Measurements from ENCODE around the gene APOBEC3F.
A peak's percentile ranks its signal among the peaks of the same experiment; 100 is the strongest.

APOBEC3F gene

GRCh38 chr22:39090426-39091064 is 49.9 kb downstream of the APOBEC3F start:
- no peak for DNase-seq
- TF ChIP-seq GATA1 (IDR thresholded peaks at IDR 0.05; ENCODE audit: low read depth, low read length) = no peak

- TF ChIP-seq GATA1 (IDR thresholded peaks at IDR 0.05; ENCODE audit: low read depth, low read length) = no peak
- no peak for TF ChIP-seq POLR2A (IDR thresholded peaks at IDR 0.05; ENCODE audit: low read length)
- no peak for DNase-seq
Measured at GRCh38 chr22:39091126-39092081, 50.7 kb downstream of the APOBEC3F start.

- no peak for DNase-seq
Measured at GRCh38 chr22:39092111-39092862, 51.6 kb downstream of the APOBEC3F start.

GRCh38 chr22:39094717-39095389 is 54.2 kb downstream of the APOBEC3F start:
- no peak for DNase-seq
- TF ChIP-seq GATA1 (IDR thresholded peaks at IDR 0.05; ENCODE audit: low read depth, low read length) = no peak
- no peak for TF ChIP-seq POLR2A (IDR thresholded peaks at IDR 0.05; ENCODE audit: low read length)

More at GRCh38 chr22:39092111-39092862, 51.6 kb downstream of the APOBEC3F start:
- TF ChIP-seq GATA1 (IDR thresholded peaks at IDR 0.05; ENCODE audit: low read depth, low read length) = no peak
- TF ChIP-seq POLR2A (IDR thresholded peaks at IDR 0.05; ENCODE audit: low read length) = no peak

- no peak for TF ChIP-seq POLR2A (IDR thresholded peaks at IDR 0.05; ENCODE audit: low read length)
- no peak for DNase-seq
Measured at GRCh38 chr22:39095971-39096370, 55.3 kb downstream of the APOBEC3F start.

GRCh38 chr22:39097098-39098020 is 56.7 kb downstream of the APOBEC3F start, which contains the start of gene APOBEC3H:
APOBEC3H (plus strand) TSS chr22:39097244; CDS start chr22:39100279, 3,035 bp downstream.
- TF ChIP-seq POLR2A (IDR thresholded peaks at IDR 0.05; ENCODE audit: low read length) (no peak), GATA1 (IDR thresholded peaks at IDR 0.05; ENCODE audit: low read depth, low read length) (no peak)
- DNase-seq = peak; percentile 51 to 67

- TF ChIP-seq GATA1 (IDR thresholded peaks at IDR 0.05; ENCODE audit: low read depth, low read length) (no peak), POLR2A (IDR thresholded peaks at IDR 0.05; ENCODE audit: low read length) (no peak)
- DNase-seq = no peak
Measured at GRCh38 chr22:39098026-39098425, 57.4 kb downstream of the APOBEC3F start.

GRCh38 chr22:39098576-39098975 is 57.9 kb downstream of the APOBEC3F start:
- TF ChIP-seq POLR2A (IDR thresholded peaks at IDR 0.05; ENCODE audit: low read length) (no peak), GATA1 (IDR thresholded peaks at IDR 0.05; ENCODE audit: low read depth, low read length) (no peak)

GRCh38 chr22:39101226-39101625 is 60.6 kb downstream of the APOBEC3F start:
- no peak for DNase-seq
- TF ChIP-seq GATA1 (IDR thresholded peaks at IDR 0.05; ENCODE audit: low read depth, low read length) = no peak
- TF ChIP-seq POLR2A (IDR thresholded peaks at IDR 0.05; ENCODE audit: low read length) = no peak

More at GRCh38 chr22:39098576-39098975, 57.9 kb downstream of the APOBEC3F start:
- DNase-seq = no peak

- DNase-seq = no peak
- TF ChIP-seq GATA1 (IDR thresholded peaks at IDR 0.05; ENCODE audit: low read depth, low read length) (no peak), POLR2A (IDR thresholded peaks at IDR 0.05; ENCODE audit: low read length) (no peak)
Measured at GRCh38 chr22:39103431-39103830, 62.8 kb downstream of the APOBEC3F start.

Data from erythroblast (primary cell).